HG03558 (cell line): ENCODE results near the gene APAF1.
"Not testable (repeated sequence)": the region's sequence is repeated elsewhere in the genome, so short reads cannot be mapped to it uniquely, and the experiment has no call there.

Experiments
- ATAC-seq: cut with Tn5 transposase; IDR thresholded peaks from one replicate; pipeline ENCODE4 v1.9.1; 2021; ENCODE audit warnings: moderate number of reproducible peaks; ENCODE audit not compliant: unreplicated experiment; ENCODE audit errors: extremely low read depth

APAF1 gene

GRCh38 chr12:98644712-98645571 lies at the start of gene APAF1, which contains the start of gene IKBIP:
Gene APAF1, plus strand, starts transcription at chr12:98645290. Its CDS starts 3,070 bp downstream, at chr12:98648360.
Gene IKBIP, minus strand, starts transcription at chr12:98644788. Its CDS starts 87 bp downstream, at chr12:98644701.
- peak; percentile 81 for ATAC-seq

DNA sequence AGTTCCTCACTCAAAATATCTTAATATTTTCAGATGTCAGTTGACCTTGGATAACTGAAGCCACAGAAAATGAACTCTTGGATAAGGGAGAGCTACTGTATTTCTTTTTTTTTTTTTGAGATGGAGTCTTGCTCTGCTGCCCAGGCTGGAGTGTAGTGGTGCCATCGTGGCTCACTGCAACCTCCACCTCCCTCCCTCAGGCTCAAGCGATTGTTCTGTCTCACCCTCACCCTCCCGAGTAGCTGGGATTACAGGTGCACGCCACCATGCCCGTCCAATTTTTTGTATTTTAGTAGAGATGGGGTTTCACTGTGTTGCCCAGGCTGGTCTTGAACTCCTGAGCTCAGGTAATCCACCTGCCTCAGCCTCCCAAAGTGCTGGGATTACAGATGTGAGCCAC lies 47.8 kb upstream of the APAF1 start:
- ATAC-seq: not testable (repeated sequence)

GRCh38 chr12:98601924-98602323 lies 43.2 kb upstream of the APAF1 start:
- no peak for ATAC-seq

DNA sequence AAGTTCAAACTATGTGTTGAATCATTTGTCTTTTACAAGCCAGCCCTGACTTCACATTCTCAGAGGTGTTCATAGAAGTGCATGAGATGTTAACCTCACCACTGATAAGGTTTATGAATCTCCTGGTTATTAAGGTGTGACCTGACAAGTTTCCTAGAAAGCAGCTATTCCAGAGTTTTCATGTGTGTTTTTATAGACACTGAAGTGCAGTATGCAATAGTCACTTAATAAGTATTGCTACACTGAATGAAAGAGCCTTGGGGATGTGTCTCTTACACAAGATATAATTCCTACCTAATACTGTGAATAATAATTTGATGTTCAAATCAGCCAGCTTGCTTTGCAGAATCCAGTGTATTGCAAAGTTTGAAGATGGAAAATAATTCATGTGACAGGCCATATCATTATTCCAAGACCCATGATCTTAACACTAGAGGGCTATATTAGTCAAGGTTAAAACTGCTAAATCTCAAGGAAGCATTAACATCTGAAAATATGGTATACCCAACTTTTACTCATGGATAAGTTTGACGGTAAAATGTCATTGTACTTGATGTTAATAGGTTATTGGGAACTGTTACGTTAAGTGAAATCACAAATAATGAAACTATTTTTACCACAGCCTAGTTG lies 38.6 kb upstream of the APAF1 start:
- no peak for ATAC-seq

DNA sequence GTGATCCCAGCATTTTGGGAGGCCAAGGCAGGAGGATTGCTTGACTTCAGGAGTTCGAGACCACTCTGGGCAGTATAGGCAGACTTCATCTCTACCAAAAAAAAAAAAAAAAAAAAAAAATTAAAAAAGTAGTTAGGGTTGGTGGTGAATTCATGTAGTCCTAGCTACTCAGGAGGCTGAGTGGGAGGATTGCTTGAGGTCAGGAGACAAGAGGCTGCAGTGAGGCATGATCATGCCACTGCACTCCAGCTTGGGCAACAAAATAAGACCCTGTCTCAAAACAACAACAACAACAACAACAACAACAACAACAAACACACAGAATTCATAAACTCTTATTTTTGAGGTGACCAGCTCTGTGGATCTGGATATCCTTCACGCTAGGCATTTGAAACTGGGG lies 34.5 kb upstream of the APAF1 start:
- ATAC-seq: no peak

DNA sequence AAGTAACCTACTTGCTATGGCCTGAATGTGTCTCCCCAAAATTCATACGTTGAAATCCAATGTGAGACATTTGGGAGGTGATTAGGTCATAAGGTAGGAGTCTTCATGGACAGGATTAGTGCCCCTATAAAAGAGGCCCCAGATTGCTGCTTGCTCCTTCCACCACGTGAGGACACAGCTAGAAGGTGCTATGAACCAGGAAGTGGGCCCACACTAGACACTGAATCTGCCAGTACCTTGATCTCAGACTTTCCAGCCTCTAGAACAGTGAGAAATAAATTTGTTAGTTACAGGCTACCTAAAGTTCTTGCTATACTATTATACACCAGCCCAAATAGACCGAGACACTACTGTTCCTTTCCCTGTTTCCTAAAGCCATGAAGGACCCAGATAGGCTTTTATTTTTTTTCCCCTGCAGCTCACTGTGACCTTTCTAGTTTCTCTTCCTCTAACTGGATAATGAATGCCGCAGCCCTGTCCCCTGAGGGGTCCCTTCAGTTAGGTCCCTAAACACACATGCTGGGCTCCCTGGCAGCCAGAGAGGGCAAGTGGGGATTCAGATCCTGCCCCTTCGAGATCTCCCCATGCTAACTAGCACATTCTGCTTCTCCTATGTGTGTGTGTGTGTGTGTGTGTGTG lies 32.3 kb upstream of the APAF1 start:
- peak; percentile 57 for ATAC-seq

DNA sequence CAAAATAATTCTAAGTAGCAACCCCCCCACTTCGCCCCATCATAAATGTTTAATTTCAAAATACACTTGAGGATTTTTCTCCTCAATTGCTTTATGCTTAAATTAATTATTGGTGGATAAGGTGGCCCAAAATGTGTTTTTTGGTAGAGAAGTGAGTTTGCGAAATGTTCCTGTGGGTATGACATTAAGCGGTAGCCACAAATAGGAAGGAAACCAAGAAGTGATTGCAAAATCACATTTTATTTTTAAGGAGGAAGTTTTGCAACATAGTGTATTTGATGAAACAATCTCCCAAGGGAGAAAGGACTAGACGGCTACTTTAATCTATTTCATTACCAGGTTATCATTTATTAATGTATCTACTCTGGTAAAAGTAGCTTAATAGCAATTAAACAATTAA lies 26.1 kb upstream of the APAF1 start:
- no peak for ATAC-seq

- peak; percentile 86 for ATAC-seq
Observed at GRCh38 chr12:98635657-98636323, 9.3 kb upstream of the APAF1 start.

DNA sequence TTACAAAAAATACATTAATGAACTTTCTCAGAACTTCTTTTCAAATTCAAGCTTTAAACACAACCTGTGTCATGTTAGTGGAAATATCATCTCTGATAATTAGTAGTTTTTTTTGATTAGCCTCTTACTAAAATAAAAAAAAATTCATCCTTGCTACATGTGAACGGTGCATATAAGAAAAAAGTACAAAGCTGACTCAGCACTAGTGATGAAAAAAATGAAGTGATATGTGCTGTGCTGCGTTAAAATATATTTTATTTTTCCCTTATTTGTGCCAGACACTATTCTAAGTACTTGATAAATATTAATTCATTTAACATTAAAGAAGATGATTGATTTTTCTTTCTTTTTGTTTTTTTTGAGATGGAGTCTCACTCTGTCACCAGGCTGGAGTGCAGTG lies 8.0 kb upstream of the APAF1 start:
- no peak for ATAC-seq

- no peak for ATAC-seq
Observed at GRCh38 chr12:98638009-98638408, 7.1 kb upstream of the APAF1 start.

DNA sequence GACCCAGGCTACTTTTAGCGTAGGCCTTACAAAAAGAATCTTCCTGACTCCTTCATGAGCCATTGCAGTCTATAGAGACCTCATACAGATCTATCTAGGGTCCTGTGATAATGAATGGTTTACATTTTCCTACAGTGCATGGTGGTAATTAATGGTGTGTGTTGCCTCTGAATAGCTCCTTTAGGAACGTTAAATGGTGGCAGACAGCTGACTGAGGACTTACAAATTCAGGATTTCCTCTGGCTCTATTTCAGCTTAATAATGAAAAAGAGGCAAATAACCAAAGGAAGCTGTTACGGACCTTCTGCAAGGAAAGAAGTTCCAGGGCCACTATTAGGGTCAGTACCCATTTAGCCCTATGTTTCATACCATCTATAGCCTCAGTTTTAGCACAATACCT lies 5.6 kb upstream of the APAF1 start:
- ATAC-seq: no peak

- ATAC-seq: not testable (repeated sequence)
Observed at GRCh38 chr12:98642801-98643200, 2.3 kb upstream of the APAF1 start.

GRCh38 chr12:98644433-98644711 lies 718 bp upstream of the APAF1 start:
- ATAC-seq: peak; percentile 12

DNA sequence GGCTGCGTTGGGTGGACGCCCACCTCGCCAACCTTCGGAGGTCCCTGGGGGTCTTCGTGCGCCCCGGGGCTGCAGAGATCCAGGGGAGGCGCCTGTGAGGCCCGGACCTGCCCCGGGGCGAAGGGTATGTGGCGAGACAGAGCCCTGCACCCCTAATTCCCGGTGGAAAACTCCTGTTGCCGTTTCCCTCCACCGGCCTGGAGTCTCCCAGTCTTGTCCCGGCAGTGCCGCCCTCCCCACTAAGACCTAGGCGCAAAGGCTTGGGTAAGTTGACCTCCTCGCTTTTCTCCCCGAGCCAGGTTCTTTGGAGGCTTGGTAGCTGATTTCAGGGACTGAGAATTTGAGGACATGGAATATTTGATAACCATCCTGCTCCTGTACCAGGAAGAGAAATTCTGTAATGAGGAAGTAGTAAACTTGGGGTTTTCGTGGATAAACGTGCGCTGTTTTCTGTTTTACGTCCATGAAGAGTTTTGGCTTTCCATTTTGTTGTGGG lies 530 bp downstream of the APAF1 start:
- ATAC-seq: peak; percentile 0

GRCh38 chr12:98646294-98647090 lies 1.4 kb downstream of the APAF1 start:
- ATAC-seq: no peak

GRCh38 chr12:98651328-98651727 lies 6.2 kb downstream of the APAF1 start:
- no peak for ATAC-seq

- no peak for ATAC-seq
Observed at GRCh38 chr12:98653866-98654493, 8.9 kb downstream of the APAF1 start.

DNA sequence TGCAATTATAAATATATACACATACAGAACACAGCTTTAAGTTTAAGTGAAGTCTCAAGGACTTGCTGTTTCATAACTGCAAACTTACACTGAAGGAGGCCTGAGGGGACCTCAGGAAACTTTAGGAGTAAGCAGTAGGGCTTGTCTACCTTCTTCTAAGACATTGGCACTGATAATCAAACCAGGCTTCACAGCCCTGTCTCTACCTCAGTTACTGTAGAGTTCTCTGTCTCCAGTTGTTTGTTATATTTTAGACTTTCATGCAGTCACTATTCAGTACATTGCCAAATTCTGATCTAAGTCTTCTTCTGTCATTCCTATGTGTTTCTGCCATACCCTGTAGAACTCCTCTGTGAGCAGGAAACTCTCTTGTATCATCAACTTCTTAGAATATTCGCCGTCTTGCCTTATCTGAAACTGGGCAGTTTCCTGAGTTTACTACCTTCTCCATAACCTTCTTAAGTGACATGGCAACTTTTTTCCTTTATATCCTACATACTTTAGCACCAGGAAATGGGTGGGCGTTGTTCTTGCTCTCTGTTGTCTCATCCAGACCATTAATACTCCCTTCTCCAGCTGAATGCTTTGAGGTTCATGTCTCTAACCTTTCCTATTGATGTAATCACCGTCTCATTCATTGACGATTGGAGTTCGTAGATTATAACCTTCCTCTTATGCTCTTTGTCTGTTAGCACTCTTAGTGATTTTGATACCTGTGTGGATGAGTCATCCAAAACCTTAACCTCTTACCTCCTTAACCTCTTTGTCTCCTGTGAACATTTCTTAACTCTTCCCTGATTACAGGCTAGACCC lies 11.4 kb downstream of the APAF1 start:
- ATAC-seq: peak; percentile 41

- ATAC-seq: no peak
Observed at GRCh38 chr12:98660521-98660920, 15.4 kb downstream of the APAF1 start.
